ENCODE results near the gene ZCCHC7.
A peak's percentile ranks its signal among the peaks of the same experiment; 100 is the strongest.

Gene ZCCHC7

DNA sequence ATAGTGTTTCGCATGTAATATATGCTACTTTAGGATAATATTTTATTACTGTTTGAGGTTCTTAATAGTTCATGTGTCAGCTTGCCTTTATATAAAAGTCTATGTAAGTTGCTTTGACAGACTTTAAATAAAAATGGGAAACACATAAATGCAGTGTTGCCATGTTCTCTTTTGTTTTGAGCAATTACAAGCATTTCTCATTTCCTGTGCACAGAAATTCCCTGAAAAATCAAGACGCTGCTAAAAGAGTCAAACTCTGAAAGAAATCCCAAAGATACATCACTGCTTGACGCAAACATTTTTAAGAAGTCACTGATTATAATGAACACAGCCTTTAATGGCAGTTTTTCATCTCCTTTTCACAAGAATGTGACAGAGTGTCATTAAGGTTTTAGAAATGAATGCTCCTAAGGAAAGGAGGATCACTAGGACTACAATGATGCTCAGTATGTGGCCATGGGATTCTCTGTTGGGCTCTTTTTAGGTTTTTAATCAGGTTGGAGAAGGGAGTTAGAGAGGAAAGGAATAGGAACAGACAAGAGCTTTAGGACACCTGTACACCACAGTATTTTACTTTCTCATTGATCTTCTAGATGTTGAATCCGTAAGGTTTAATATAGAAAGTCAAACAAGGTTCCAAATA lies 29.4 kb downstream of the ZCCHC7 start:
- Histone ChIP-seq H3K4me1 (ENCODE audit: insufficient read depth, low read length) (peaks cover 26% of the 10 kb centered on the region), H3K4me2 (ENCODE audit: insufficient read depth, low read length) (no peak overlapping the region), H3K9ac (ENCODE audit: low read depth, low read length) (no peak overlapping the region), H3K27me3 (ENCODE audit: insufficient read depth, low read length, poor library complexity) (no peaks in the 10 kb centered on the region), H3K79me2 (ENCODE audit: insufficient read depth, low read length) (peaks cover 28% of the 10 kb centered on the region), H3K36me3 (ENCODE audit: insufficient read depth, low read length) (peaks cover 17% of the 10 kb centered on the region; the same call in 1 of the 2 replicates), H3K27ac (ENCODE audit: low read length) (peak overlapping the region; percentile 27; the same call in 1 of the 2 replicates), H3K4me3 (ENCODE audit: low read depth in 1 of 2, low read length in 2 of 2) (no peak overlapping the region), H2AFZ (ENCODE audit: low read depth, low read length) (no peak overlapping the region), H3K9me3 (ENCODE audit: insufficient read depth, low read length, severe bottlenecking) (no peaks in the 10 kb centered on the region), H4K20me1 (ENCODE audit: insufficient read depth, low read length) (no peaks in the 10 kb centered on the region)
- TF ChIP-seq EZH2 (IDR thresholded peaks at IDR 0.05; ENCODE audit: borderline replicate concordance, low read depth, low read length, severe bottlenecking), result no peak
- TF ChIP-seq, protein P1, sequence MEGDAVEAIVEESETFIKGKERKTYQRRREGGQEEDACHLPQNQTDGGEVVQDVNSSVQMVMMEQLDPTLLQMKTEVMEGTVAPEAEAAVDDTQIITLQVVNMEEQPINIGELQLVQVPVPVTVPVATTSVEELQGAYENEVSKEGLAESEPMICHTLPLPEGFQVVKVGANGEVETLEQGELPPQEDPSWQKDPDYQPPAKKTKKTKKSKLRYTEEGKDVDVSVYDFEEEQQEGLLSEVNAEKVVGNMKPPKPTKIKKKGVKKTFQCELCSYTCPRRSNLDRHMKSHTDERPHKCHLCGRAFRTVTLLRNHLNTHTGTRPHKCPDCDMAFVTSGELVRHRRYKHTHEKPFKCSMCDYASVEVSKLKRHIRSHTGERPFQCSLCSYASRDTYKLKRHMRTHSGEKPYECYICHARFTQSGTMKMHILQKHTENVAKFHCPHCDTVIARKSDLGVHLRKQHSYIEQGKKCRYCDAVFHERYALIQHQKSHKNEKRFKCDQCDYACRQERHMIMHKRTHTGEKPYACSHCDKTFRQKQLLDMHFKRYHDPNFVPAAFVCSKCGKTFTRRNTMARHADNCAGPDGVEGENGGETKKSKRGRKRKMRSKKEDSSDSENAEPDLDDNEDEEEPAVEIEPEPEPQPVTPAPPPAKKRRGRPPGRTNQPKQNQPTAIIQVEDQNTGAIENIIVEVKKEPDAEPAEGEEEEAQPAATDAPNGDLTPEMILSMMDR (IDR thresholded peaks at IDR 0.05; ENCODE audit: borderline replicate concordance, extremely low read depth, low read length, poor library complexity, severe bottlenecking), result no peak
- DNase-seq (no peak), ATAC-seq (ENCODE audit: insufficient read depth, low read depth) (no peak)

DNA sequence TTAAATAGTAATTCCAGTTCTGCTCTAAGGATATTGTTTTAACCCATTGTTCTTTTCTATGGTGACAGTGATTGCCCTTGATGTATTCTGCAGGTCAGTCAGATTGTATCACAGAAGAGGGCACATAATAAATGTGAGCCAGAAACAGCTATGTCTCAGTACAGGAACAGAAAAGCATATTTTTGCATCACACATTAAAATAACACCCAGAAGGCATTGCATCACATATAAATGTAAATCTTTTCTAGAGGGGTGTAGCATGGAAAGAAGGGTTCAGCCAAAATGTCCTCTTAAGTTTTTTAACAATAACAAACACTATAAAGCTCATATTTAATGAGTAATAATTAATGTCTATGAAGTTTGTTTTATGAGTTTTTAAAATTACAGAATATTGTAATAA lies 30.0 kb downstream of the ZCCHC7 start:
- no peak overlapping the region for H2AFZ ChIP-seq (ENCODE audit: low read depth, low read length)
- peaks cover 22% of the 10 kb centered on the region for H3K79me2 ChIP-seq (ENCODE audit: insufficient read depth, low read length)
- H3K27ac ChIP-seq (ENCODE audit: low read length), result no peak overlapping the region
- no peak overlapping the region for H3K9ac ChIP-seq (ENCODE audit: low read depth, low read length)
- H3K4me3 ChIP-seq (ENCODE audit: low read depth in 1 of 2, low read length in 2 of 2), result no peak overlapping the region
- H3K9me3 ChIP-seq (ENCODE audit: insufficient read depth, low read length, severe bottlenecking), result no peaks in the 10 kb centered on the region
- H3K4me2 ChIP-seq (ENCODE audit: insufficient read depth, low read length), result no peak overlapping the region
- ATAC-seq (ENCODE audit: insufficient read depth, low read depth) (no peak), DNase-seq (no peak)
- TF ChIP-seq, protein P1 (IDR thresholded peaks at IDR 0.05; ENCODE audit: borderline replicate concordance, extremely low read depth, low read length, poor library complexity, severe bottlenecking), result no peak
- TF ChIP-seq EZH2 (IDR thresholded peaks at IDR 0.05; ENCODE audit: borderline replicate concordance, low read depth, low read length, severe bottlenecking), result no peak
- no peaks in the 10 kb centered on the region for H4K20me1 ChIP-seq (ENCODE audit: insufficient read depth, low read length)
- H3K36me3 ChIP-seq (ENCODE audit: insufficient read depth, low read length), result peaks cover 17% of the 10 kb centered on the region; the same call in 1 of the 2 replicates
- no peaks in the 10 kb centered on the region for H3K27me3 ChIP-seq (ENCODE audit: insufficient read depth, low read length, poor library complexity)
- peaks cover 20% of the 10 kb centered on the region for H3K4me1 ChIP-seq (ENCODE audit: insufficient read depth, low read length)

DNA sequence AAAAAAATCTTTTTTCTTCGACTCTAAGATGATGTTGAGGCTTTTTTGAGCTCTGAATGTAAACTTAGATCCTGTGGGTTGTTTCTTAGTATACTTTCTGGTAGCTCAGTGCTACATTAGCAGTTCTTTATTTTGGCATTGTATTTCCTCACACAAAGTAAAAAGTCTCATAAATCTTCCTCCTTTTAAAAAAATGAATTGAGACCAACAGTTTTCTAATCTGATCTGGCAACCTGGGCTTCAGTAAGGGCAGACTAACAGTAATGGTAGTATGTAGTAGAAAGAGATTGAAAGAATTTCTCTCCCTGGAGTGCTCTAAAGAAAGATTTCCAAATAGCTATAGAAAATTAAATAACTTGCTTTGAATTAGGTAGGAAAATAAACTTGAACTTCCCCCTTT lies 31.4 kb downstream of the ZCCHC7 start:
- Histone ChIP-seq H3K36me3 (ENCODE audit: insufficient read depth, low read length) (peaks cover 17% of the 10 kb centered on the region; the same call in 1 of the 2 replicates), H3K9ac (ENCODE audit: low read depth, low read length) (no peak overlapping the region), H3K79me2 (ENCODE audit: insufficient read depth, low read length) (peaks cover 30% of the 10 kb centered on the region)

More for the DNA sequence above, 31.4 kb downstream of the ZCCHC7 start:
- Histone ChIP-seq H3K9me3 (ENCODE audit: insufficient read depth, low read length, severe bottlenecking) (no peaks in the 10 kb centered on the region), H3K4me3 (ENCODE audit: low read depth in 1 of 2, low read length in 2 of 2) (no peak overlapping the region), H2AFZ (ENCODE audit: low read depth, low read length) (no peak overlapping the region), H3K27me3 (ENCODE audit: insufficient read depth, low read length, poor library complexity) (no peaks in the 10 kb centered on the region), H4K20me1 (ENCODE audit: insufficient read depth, low read length) (no peaks in the 10 kb centered on the region), H3K4me1 (ENCODE audit: insufficient read depth, low read length) (peaks cover 7% of the 10 kb centered on the region), H3K27ac (ENCODE audit: low read length) (no peak overlapping the region), H3K4me2 (ENCODE audit: insufficient read depth, low read length) (no peak overlapping the region)
- ATAC-seq (ENCODE audit: insufficient read depth, low read depth) (no peak), DNase-seq (no peak)
- TF ChIP-seq, protein P1 (IDR thresholded peaks at IDR 0.05; ENCODE audit: borderline replicate concordance, extremely low read depth, low read length, poor library complexity, severe bottlenecking), result no peak
- TF ChIP-seq EZH2 (IDR thresholded peaks at IDR 0.05; ENCODE audit: borderline replicate concordance, low read depth, low read length, severe bottlenecking), result no peak

Data from DND-41 (cell line).